NOMO-1 (cell line): ENCODE results near the gene MYL10.

ENCODE experiments used
- DNase-seq, 2 experiments: peaks; one replicate each; lab custom pipeline; 2025; ENCODE audit not compliant: unreplicated experiment in 2 of 2; lab: John Stamatoyannopoulos, UW

MYL10 gene

GRCh38 chr7:101578552-101578951 is 50.5 kb downstream of the MYL10 start:
- no peak for DNase-seq

- DNase-seq = no peak
Measured at GRCh38 chr7:101576998-101577397, 52.1 kb downstream of the MYL10 start.

GRCh38 chr7:101575721-101576120 is 53.4 kb downstream of the MYL10 start:
- no peak for DNase-seq

GRCh38 chr7:101575168-101575567 is 53.9 kb downstream of the MYL10 start:
- DNase-seq = no peak

GRCh38 chr7:101572156-101572555 is 56.9 kb downstream of the MYL10 start:
- no peak for DNase-seq

GRCh38 chr7:101567230-101567629 is 61.9 kb downstream of the MYL10 start:
- DNase-seq = no peak

- no peak for DNase-seq
Measured at GRCh38 chr7:101565601-101566209, 63.4 kb downstream of the MYL10 start.

GRCh38 chr7:101564778-101565211 is 64.3 kb downstream of the MYL10 start:
- DNase-seq = no peak

GRCh38 chr7:101563943-101564777 is 64.9 kb downstream of the MYL10 start:
- no peak for DNase-seq
